MM.1S (cell line): ENCODE measurements around the gene MTTP.

ENCODE experiments used
- DNase-seq: peaks from one replicate; pipeline ENCODE4 v3.0.0-alpha.2; 2015
- H2AFZ ChIP-seq: fragments of 300-600 bp; sonication (generic); 2 replicates; pipeline ENCODE4 v1.6.0; 2016; ENCODE audit warnings: antibody characterized with exemption, low read length
- H3F3A ChIP-seq: fragments of 300-600 bp; sonication (generic); 2 replicates; pipeline ENCODE4 v1.6.1; 2016; ENCODE audit warnings: mild to moderate bottlenecking, antibody characterized with exemption, low read length, moderate library complexity, mixed read lengths; ENCODE audit not compliant: insufficient read depth
- H3K27ac ChIP-seq: fragments of 300-600 bp; sonication (generic); 2 replicates; pipeline ENCODE4 v1.5.1; 2016; ENCODE audit warnings: mild to moderate bottlenecking, low read length
- H3K27me3 ChIP-seq: fragments of 300-600 bp; sonication (generic); replicated peaks from 2 replicates; pipeline ENCODE4 v1.6.0; 2016; ENCODE audit warnings: low read length; ENCODE audit not compliant: insufficient read depth
- H3K36me3 ChIP-seq: fragments of 300-600 bp; sonication (generic); replicated peaks from 2 replicates; pipeline ENCODE4 v1.6.1; 2016; ENCODE audit warnings: mild to moderate bottlenecking, low read length, mixed read lengths; ENCODE audit not compliant: insufficient read depth
- H3K4me1 ChIP-seq: fragments of 300-600 bp; sonication (generic); 2 replicates; pipeline ENCODE4 v1.6.1; 2016; ENCODE audit warnings: low read length, mixed read lengths
- H3K4me2 ChIP-seq: fragments of 300-600 bp; sonication (generic); 2 replicates; pipeline ENCODE4 v1.6.0; 2016; ENCODE audit warnings: low read depth, low read length
- H3K4me3 ChIP-seq: fragments of 300-600 bp; sonication (generic); 2 replicates; pipeline ENCODE4 v1.5.1; 2016; ENCODE audit warnings: low read length, mixed read lengths
- H3K79me2 ChIP-seq: fragments of 300-600 bp; sonication (generic); 2 replicates; pipeline ENCODE4 v1.6.1; 2016; ENCODE audit warnings: mixed run types, low read length, mixed read lengths
- H3K9ac ChIP-seq: fragments of 300-600 bp; sonication (generic); 2 replicates; pipeline ENCODE4 v1.6.1; 2016; ENCODE audit warnings: low read length, mixed read lengths
- H3K9me2 ChIP-seq: fragments of 300-600 bp; sonication (generic); replicated peaks from 2 replicates; pipeline ENCODE4 v1.6.1; 2016; ENCODE audit warnings: mild to moderate bottlenecking, low read length, mixed read lengths; ENCODE audit not compliant: insufficient read depth
- H3K9me3 ChIP-seq: fragments of 300-600 bp; sonication (generic); replicated peaks from 2 replicates; pipeline ENCODE4 v1.6.1; 2016; ENCODE audit warnings: mild to moderate bottlenecking, low read length, mixed read lengths; ENCODE audit not compliant: insufficient read depth
- H4K20me1 ChIP-seq: fragments of 300-600 bp; sonication (generic); 2 replicates; pipeline ENCODE4 v1.6.1; 2016; ENCODE audit warnings: mild to moderate bottlenecking, low read length, moderate library complexity, mixed read lengths; ENCODE audit not compliant: insufficient read depth
- CTCF ChIP-seq: fragments of 300-600 bp; sonication (generic); IDR thresholded peaks from 2 replicates; pipeline ENCODE4 v1.5.1; 2016; ENCODE audit warnings: antibody characterized with exemption, low read length, mixed read lengths
- EZH2 ChIP-seq: fragments of 300-600 bp; sonication (generic); optimal IDR thresholded peaks from 2 replicates; pipeline ENCODE3; 2017; ENCODE audit warnings: low read depth, mild to moderate bottlenecking, antibody characterized with exemption, low read length, mixed read lengths
- EZH2phosphoT487 ChIP-seq: fragments of 300-600 bp; sonication (generic); IDR thresholded peaks from 2 replicates; pipeline ENCODE4 v1.6.1; 2018; ENCODE audit warnings: antibody characterized with exemption, low read length

Gene MTTP

GRCh38 chr4:99591757-99592156, 17.1 kb downstream of the MTTP start:
- no peaks in the 10 kb centered on the region for H3K4me1 ChIP-seq
- no peak for DNase-seq
- no peaks in the 10 kb centered on the region for H3F3A ChIP-seq
- no peaks in the 10 kb centered on the region for H3K36me3 ChIP-seq
- H3K4me2 ChIP-seq: no peak overlapping the region
- no peak overlapping the region for H3K9ac ChIP-seq
- no peak for TF ChIP-seq EZH2phosphoT487
- TF ChIP-seq EZH2: no peak
- no peak for TF ChIP-seq CTCF
- H3K4me3 ChIP-seq: no peak overlapping the region
- H3K9me2 ChIP-seq: no peaks in the 10 kb centered on the region
- no peak overlapping the region for H2AFZ ChIP-seq
- H3K9me3 ChIP-seq: no peaks in the 10 kb centered on the region
- H4K20me1 ChIP-seq: no peaks in the 10 kb centered on the region
- no peaks in the 10 kb centered on the region for H3K27me3 ChIP-seq
- no peak overlapping the region for H3K27ac ChIP-seq
- no peaks in the 10 kb centered on the region for H3K79me2 ChIP-seq

GRCh38 chr4:99593781-99594641, 19.4 kb downstream of the MTTP start:
- no peaks in the 10 kb centered on the region for H3K36me3 ChIP-seq
- H3K4me3 ChIP-seq: no peak overlapping the region
- H3K4me1 ChIP-seq: no peaks in the 10 kb centered on the region
- no peak overlapping the region for H3K9ac ChIP-seq
- H3K27ac ChIP-seq: no peak overlapping the region
- H2AFZ ChIP-seq: no peak overlapping the region
- DNase-seq: no peak
- no peak overlapping the region for H3K4me2 ChIP-seq
- H3K9me3 ChIP-seq: no peaks in the 10 kb centered on the region
- H3K9me2 ChIP-seq: no peaks in the 10 kb centered on the region
- no peaks in the 10 kb centered on the region for H3K79me2 ChIP-seq
- H4K20me1 ChIP-seq: no peaks in the 10 kb centered on the region
- no peaks in the 10 kb centered on the region for H3F3A ChIP-seq
- no peak for TF ChIP-seq EZH2phosphoT487
- TF ChIP-seq CTCF: no peak
- no peak for TF ChIP-seq EZH2
- no peaks in the 10 kb centered on the region for H3K27me3 ChIP-seq

- TF ChIP-seq EZH2: no peak
- no peak for TF ChIP-seq CTCF
- TF ChIP-seq EZH2phosphoT487: no peak
- no peak overlapping the region for H3K9ac ChIP-seq
- H3K36me3 ChIP-seq: no peaks in the 10 kb centered on the region
- DNase-seq: no peak
- H3K27me3 ChIP-seq: no peaks in the 10 kb centered on the region
- no peaks in the 10 kb centered on the region for H4K20me1 ChIP-seq
- H3K9me3 ChIP-seq: no peaks in the 10 kb centered on the region
- H3K27ac ChIP-seq: no peak overlapping the region
- H2AFZ ChIP-seq: no peak overlapping the region
- H3K4me2 ChIP-seq: no peak overlapping the region
- no peaks in the 10 kb centered on the region for H3K4me1 ChIP-seq
- no peaks in the 10 kb centered on the region for H3K9me2 ChIP-seq
- H3K79me2 ChIP-seq: no peaks in the 10 kb centered on the region
- H3F3A ChIP-seq: no peaks in the 10 kb centered on the region
- H3K4me3 ChIP-seq: no peak overlapping the region
Observed at GRCh38 chr4:99594818-99595217, 20.2 kb downstream of the MTTP start.
